Activated T-cell treated with anti-CD3 and anti-CD28 coated beads for 4 hours (primary cell): ENCODE results near the gene RNF207.

ENCODE experiments used
- DNase-seq: peaks from one replicate; pipeline ENCODE4 v3.0.0-alpha.2; 2020

RNF207 gene

GRCh38 chr1:6234502-6235295 is 28.8 kb downstream of the RNF207 start:
- no peak for DNase-seq

DNA sequence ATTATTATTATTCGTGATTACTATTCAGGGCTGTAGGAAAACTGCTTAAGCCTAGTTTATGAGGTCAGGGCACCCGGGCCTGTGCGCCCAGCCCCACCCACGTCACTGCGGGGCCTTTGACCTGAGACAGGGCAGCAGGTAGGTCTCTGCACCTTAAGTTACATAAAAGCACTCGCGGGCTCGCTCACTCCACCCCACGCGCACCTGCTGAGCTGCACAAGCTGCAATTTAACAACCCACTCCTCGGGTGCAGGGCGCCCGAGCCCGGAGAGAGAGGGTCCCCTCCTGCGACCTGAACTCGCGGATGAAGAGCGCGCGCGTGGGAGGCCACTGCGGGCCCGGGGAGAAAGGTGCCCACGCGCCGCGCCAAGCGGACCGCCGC is 29.4 kb downstream of the RNF207 start:
- peak; percentile 21 for DNase-seq

DNA sequence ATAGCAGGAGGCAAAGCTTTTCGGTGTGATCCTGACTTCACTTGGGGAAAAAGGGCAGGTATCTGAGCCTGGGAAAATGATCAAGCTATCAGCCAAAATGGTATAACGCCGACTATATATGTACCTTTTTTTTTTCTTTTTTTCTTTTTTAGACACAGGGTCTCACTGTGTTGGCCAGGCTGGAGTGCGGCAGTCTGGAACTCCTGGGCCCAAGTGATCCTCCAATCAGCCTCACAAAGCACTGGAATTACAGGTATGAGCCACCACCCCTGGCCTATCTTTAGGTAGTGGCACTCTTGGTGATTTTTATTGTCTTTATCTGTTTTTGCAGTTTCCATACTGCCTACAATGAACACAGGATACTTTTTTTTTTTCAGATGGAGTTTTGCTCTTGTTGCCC is 31.2 kb downstream of the RNF207 start:
- no peak for DNase-seq

DNA sequence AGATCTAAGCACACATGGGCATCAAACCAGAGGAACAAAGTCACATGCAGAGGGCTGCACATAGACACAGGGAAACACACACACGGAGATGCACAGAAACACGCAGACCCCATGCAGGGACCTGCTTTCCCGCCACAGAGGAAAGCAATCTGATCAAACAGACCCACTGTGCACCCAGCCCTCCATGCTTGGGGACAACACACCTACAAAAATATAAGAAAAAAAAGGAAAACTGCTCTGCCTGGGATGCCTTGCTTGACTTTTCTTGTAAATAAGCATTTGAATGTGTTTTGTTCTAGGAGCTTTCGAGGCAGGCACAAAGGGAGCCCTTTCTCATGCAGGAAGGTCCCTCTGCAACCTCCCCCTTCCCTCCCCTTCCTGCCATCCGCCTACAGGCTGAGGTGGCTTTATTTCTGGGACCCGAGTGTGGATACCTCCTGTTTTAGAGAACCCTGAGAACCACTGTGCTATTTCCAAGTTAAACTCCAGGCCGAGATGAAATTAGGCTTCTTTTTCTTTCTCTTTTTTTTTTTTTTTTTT is 33.4 kb downstream of the RNF207 start:
- no peak for DNase-seq

- no peak for DNase-seq
These were observed 34.2 kb downstream of the RNF207 start for GRCh38 chr1:6239950-6240768.

DNA sequence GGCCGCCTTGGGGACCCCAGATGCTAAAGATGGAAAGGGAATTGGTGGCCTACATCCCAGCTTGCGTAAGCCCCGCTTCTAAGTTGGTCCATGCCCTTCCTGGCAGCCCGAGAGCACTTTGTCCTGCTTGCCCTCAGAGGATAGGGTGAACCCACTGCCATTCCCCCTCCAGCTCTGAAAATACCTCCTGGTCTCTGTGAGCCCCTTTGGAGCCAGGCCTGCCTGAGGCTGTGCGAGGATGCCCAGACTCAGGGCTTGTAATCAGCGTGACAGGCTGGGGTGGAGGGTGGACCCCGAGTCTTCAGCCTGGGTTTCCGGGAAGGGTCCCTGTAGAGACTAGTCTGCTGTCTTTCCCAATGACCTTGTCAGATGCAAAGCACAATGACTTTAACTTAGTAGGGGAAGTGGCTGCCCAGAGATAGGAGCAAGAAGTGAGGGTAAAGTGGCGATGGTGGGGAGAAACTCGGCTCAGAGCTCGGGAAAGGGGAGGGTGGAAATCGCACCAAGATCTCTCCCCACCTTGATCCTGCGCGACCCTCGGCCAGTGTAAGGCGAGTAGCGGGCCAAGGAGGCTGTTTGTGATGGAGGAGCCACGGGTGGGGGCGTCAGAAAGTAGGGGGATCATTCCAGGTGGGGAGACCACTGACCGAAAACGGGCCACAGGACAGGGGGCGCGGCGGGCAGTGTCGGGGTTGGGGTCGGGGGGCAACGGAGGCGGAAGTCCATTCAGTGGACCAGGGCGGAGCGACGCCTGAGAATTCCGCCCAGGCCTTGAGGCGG is 35.4 kb downstream of the RNF207 start:
- no peak for DNase-seq

DNA sequence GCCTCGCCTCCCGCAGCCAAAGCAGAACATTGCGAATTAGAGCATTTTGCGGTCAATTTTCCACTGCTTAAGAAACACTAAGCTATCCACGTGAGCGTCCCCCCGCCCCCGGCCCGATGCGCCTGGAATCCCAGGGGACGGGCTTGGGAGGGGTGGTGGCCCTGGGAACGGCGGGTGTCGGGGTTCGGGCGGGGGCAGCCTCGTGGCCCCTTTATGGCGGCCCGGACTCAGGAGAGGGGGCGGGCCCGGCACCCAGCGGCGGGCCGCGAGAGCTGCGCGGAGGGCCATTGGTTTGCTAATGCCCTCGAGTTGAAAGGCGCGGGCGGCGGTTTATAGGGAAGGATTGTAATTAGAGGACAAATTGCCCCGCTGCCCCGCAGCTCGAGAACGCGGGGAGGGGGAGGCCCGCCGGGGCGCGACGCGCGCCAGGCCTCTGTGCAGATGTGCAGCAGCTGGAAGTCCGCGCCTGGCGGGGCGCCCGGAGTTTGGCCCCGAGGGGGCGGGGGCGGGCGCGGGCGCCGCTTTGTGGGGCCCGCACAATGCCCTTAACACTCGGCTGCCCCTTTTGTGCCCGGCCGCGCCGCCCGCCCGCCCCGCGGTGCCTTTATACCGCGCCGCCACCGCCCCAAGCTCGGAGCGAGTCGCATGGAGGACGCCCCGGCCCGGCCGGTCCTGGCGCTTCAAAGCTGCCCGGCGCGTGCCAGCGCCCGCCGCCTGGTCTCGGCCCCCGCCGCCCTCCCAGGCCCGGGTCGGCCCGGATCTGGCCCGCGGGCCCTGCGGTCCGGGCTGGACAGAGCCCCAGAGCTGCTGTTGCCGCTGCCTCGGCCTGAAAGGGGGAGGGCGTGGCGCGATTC is 36.2 kb downstream of the RNF207 start:
- no peak for DNase-seq

DNA sequence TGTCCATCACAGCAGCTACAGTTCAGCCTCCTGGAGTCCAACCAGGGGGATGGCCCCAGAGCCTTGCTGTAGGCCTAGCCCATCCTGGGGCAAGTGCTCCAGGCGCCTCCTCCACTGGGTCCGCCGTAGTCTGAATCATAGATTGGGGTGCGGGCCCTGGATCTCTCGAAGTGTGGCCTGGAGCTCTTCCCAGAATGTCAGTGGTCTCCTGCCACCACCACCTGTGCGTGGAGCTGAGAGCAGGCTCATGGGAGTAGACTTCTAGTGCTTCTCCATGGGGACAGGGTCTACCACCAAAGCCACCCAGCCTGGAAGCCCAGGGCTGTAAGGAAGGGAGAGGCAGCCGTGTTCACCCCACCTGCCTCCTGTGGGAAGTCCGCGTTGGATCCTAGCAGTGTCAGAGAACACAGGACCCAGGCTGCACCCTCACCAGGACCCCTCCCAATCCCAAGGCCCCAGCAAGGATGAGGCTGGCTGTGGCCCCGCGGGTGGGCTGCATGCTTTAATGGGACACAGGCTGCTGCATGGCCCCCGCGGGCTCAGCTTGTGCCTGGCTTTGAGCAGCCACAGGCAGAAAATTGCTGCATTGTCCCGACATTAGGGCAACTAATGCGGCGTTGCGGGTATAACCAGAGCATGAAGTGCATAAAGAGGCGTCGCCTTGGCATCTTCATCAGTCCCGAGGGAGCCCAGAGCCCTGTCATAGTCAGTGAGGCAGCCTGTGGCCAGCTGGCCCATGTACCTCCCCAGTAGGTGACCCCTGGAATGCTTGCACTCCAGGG is 37.3 kb downstream of the RNF207 start:
- no peak for DNase-seq

DNA sequence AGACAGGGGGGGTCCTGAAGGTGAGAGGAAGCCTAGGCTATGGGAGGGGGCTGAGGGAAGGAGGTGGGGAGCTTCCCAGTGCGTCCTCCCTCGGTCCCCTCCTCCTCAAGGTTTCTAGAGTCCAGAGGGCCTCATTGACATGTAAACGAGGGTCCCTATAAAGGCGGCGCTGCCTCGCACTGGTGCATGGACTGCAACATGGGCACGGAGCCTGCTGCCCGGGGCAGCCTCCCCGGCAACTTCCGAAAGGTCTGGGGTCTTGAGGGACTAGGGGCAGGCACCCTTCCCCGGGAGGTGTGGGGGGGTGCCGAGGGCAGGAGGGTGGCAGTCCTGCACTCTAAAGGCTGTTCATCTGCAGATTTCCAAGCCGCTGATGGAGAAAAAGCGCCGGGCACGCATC is 38.1 kb downstream of the RNF207 start, which contains the start of gene HES3:
Gene HES3, plus strand, starts transcription at position 187 of the 400 bp plus-strand sequence. Its CDS starts 187 bp downstream, at position 374.
- DNase-seq = no peak

GRCh38 chr1:6244401-6245049 is 38.6 kb downstream of the RNF207 start:
- no peak for DNase-seq

DNA sequence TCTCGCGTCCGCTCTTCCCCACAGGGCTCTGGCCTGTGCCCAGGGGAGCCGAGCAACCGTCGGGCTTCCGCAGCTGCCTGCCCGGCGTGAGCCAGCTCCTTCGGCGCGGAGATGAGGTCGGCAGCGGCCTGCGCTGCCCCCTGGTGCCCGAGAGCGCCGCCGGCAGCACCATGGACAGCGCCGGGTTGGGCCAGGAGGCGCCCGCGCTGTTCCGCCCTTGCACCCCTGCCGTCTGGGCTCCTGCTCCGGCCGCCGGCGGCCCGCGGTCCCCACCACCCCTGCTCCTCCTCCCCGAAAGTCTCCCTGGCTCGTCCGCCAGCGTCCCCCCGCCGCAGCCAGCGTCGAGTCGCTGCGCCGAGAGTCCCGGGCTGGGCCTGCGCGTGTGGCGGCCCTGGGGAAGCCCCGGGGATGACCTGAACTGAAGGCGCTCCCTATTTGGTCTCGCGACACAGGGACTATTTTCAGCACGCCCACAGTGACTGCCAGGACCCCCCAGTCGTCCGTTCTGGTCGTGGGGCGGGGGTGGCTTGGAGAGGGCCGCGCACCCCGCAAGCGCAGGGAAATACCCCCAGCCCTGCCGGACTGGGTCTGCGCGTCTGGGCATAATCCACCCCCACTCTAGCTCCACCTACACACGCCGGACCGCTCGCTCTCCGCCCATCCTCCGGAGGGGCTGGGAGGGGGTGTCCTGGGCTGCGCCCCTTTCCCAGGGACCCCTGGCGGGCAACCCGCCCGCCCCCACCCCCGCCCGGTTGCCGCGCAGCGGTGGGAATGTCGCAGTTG is 39.4 kb downstream of the RNF207 start:
- peak; percentile 58 for DNase-seq

- DNase-seq = no peak
These were observed 40.1 kb downstream of the RNF207 start for GRCh38 chr1:6245869-6246496.

GRCh38 chr1:6246497-6247467 is 40.9 kb downstream of the RNF207 start:
- peak; percentile 74 for DNase-seq

DNA sequence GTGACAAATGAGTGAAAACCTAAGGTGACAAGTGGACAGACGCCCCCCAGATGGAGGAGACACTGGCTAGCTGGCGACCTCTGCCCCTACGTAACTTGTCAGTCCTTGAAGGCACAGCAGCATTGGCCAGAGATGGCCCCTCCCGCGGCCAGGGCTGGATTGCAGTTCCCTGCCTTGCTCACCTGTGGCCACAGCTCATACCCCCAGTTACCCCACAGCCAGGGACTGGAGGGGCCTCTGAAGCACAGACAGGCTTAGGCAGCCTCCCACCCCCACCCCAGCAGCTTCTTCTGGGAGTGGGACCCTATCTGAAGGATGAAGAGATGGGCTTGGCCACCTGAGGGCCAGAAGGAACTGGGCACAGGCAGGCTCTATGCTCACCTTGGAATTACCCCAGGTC is 41.7 kb downstream of the RNF207 start:
- DNase-seq = no peak

- no peak for DNase-seq
These were observed 42.4 kb downstream of the RNF207 start for GRCh38 chr1:6248161-6248776.

DNA sequence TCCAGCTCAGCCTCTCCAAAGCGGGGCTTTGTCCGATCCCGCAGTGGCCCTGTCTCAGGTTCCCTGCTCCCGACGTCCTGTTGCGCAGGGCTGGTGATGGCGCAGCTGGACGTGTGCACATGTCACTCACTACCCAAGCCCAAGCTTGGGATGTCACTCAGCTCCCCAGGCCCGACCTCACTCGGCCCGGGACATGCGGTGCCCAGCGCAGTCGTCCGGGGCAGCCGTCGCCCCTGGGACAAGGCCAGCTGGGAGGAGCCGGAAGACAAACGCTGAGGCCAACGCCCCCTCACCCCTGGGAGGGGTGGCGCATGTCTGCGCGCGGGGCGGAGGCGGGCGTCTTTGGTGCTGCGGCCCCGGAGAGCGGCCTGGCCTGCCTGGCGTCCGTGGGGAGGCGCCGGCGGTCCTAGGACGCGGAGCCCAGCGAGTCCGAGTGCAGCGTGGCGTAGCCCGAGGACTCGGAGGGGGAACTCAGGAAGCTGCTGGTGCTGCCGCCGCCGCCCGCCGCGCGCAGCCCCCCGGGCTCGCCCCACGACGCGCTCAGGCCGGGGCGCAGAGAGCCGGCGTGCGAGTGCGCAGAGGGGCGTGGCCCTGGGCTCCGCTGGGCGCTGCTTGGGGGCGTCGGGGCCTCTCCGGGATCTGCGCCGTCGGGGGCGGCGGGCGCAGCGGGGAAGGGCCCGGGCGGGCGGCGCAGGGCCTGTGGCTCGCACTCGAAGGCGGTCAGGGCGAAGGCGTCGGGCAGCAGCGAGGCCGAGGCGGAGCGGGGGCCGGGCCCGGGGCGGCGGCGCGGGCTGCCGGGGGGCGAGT is 43.2 kb downstream of the RNF207 start:
- DNase-seq = no peak
